Left lung (tissue), 10 donors: Measurements from ENCODE around the gene NUBP2. TPM values are rescaled to one million over a fixed set of nuclear protein-coding genes. Genes with fewer than 3 reads are reported as not detected.

ENCODE experiments used
- ATAC-seq: fragments of 200-7000 bp; cut with Tn5 transposase; one replicate; pipeline ENCODE4 v1.9.1; 2020; ENCODE audit warnings: moderate library complexity
- DNase-seq, 4 donors: peaks; one replicate each; pipeline ENCODE4 v3.0.0-alpha.2; 2013 to 2020
- H3K27ac ChIP-seq, 2 donors: fragments of 200-600 bp; sonication (generic) in 1 of 2; one replicate each; pipeline versions ENCODE4 v1.5.0 to v1.8.0; 2020 to 2021
- H3K27me3 ChIP-seq, 2 donors: fragments of 200-600 bp; sonication (generic) in 1 of 2; one replicate each; pipeline versions ENCODE4 v1.5.0 to v1.8.0; 2020 to 2021
- H3K36me3 ChIP-seq, 2 donors: fragments of 200-600 bp; sonication (generic) in 1 of 2; one replicate each; pipeline versions ENCODE4 v1.5.0 to v1.8.0; 2020 to 2021
- H3K4me1 ChIP-seq, 2 donors: fragments of 200-600 bp; one replicate each; pipeline ENCODE4 v1.8.0; 2021
- H3K4me3 ChIP-seq, 2 donors: fragments of 200-600 bp; sonication (generic) in 1 of 2; one replicate each; pipeline versions ENCODE4 v1.5.0 to v1.8.0; 2020 to 2021; ENCODE audit warnings: mild to moderate bottlenecking in 1 of 2
- H3K9me3 ChIP-seq, 2 donors: fragments of 200-600 bp; sonication (generic) in 1 of 2; one replicate each; pipeline versions ENCODE4 v1.5.0 to v1.8.0; 2020 to 2021
- intact Hi-C, 2 donors: fragments of 100-400 bp; cut with DNase I; formaldehyde crosslinking; loops; one replicate each; pipeline versions ENCODE4 v1.11.2 to v1.14.2; 2022
- polyA plus RNA-seq, 6 donors: library from polyadenylated mRNA; unstranded; fragments of 120-200 nt; gene quantifications; one replicate each; pipeline ENCODE4 v1.2.1, GENCODE V29; 2013; ENCODE audit not compliant: insufficient read length in 6 of 6
- total RNA-seq, 2 donors: library from RNA; stranded (reverse); fragmentation: NEBNext Ultra II Directional; extraction: Animal tissue kit (Norgen Biotek cat#: 25700); gene quantifications; one replicate each; pipeline ENCODE4 v1.2.1, GENCODE V29; 2021
- TF ChIP-seq, protein P1 (sequence below), 2 donors: fragments of 200-600 bp; sonication (generic) in 1 of 2; IDR thresholded peaks; one replicate each; pipeline versions ENCODE4 v1.5.0 to v1.8.0; 2021; ENCODE audit warnings: antibody characterized with exemption in 2 of 2
- donor health status: DM: no; HTN: yes; CAD: no.
- donor health status: DM: no; HTN: no; CAD: no.

Gene NUBP2
- total and polyA plus RNA-seq, 8 donors, result 32.6 to 56.4 (median 42.7) TPM

- peaks cover 0 to 57% of the 10 kb centered on the region in 2 donors for H3K36me3 ChIP-seq
- ATAC-seq, result no peak
- H3K9me3 ChIP-seq, result no peaks in the 10 kb centered on the region
Measured at GRCh38 chr16:1768767-1769401, 13.9 kb upstream of the NUBP2 start.

DNA sequence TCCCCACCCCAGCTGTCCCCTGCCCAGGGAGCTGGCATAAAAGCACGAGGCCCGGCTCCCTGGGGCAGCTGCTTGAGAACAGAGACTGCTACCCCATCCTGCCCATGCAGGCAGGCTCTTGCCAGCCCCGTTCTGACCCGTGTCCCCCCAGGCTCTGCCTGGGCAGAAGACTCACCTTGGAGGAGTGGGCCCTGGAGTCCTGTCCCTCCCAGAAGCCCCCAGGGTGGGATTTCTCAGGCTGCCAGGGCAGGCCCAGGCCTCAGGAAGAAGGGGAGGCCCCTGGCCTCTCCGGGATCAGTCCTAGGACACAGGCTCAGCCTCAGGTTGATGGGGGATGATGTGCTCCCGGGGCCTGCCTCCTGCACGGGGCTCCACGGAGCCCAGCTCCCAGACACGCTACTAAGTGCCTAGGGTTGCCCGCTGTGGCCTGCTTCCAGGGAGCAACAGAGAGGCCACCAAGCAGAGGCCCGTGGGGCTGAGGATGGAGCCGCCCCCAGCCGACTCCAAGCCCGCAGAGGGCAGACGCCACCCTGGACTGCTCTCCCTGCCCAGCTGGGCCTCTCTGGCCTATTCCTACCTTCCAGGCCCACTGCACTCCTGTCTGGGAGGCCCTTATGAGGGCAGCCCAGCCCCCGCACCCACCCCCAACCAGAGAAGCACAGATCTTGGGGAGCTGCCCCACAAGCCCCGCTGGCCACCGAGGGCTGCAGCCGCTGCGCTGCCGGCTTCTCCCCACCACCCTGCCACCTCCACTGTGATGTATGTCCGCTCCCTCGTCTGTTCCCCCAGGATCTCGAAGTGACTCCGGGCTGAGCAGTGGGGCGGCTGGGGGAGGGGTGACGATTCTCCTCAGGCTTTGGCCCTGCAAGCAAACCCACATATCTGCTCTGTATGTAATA lies 13.1 kb upstream of the NUBP2 start:
- peaks cover 23 to 39% of the 10 kb centered on the region in 2 donors for H3K4me1 ChIP-seq
- peaks cover 0 to 50% of the 10 kb centered on the region in 2 donors for H3K36me3 ChIP-seq
- H3K27ac ChIP-seq, result peak overlapping the region; percentile 62 to 93
- TF ChIP-seq, protein P1, sequence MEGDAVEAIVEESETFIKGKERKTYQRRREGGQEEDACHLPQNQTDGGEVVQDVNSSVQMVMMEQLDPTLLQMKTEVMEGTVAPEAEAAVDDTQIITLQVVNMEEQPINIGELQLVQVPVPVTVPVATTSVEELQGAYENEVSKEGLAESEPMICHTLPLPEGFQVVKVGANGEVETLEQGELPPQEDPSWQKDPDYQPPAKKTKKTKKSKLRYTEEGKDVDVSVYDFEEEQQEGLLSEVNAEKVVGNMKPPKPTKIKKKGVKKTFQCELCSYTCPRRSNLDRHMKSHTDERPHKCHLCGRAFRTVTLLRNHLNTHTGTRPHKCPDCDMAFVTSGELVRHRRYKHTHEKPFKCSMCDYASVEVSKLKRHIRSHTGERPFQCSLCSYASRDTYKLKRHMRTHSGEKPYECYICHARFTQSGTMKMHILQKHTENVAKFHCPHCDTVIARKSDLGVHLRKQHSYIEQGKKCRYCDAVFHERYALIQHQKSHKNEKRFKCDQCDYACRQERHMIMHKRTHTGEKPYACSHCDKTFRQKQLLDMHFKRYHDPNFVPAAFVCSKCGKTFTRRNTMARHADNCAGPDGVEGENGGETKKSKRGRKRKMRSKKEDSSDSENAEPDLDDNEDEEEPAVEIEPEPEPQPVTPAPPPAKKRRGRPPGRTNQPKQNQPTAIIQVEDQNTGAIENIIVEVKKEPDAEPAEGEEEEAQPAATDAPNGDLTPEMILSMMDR (IDR thresholded peaks at IDR 0.05), result no peak
- no peak for ATAC-seq
- H3K9me3 ChIP-seq, result no peaks in the 10 kb centered on the region
- DNase-seq, result no peak
- H3K4me3 ChIP-seq, result no peak overlapping the region
- intact Hi-C loops, result no loop called here
- H3K27me3 ChIP-seq, result no peaks in the 10 kb centered on the region

More at GRCh38 chr16:1768767-1769401, 13.9 kb upstream of the NUBP2 start:
- H3K4me3 ChIP-seq, result no peak overlapping the region
- H3K4me1 ChIP-seq, result peaks cover 16 to 31% of the 10 kb centered on the region in 2 donors
- no peaks in the 10 kb centered on the region for H3K27me3 ChIP-seq
- TF ChIP-seq, protein P1 (IDR thresholded peaks at IDR 0.05), result no peak
- DNase-seq, result no peak
- no peak overlapping the region for H3K27ac ChIP-seq
- intact Hi-C loops, result no loop called here

GRCh38 chr16:1770328-1771187 lies 12.2 kb upstream of the NUBP2 start:
- Histone ChIP-seq H3K4me3 (peak overlapping the region; percentile 86 to 93), H3K36me3 (peaks cover 0 to 49% of the 10 kb centered on the region in 2 donors), H3K27ac (peak overlapping the region; percentile 62 to 93), H3K9me3 (no peaks in the 10 kb centered on the region), H3K4me1 (peaks cover 24 to 47% of the 10 kb centered on the region in 2 donors), H3K27me3 (no peaks in the 10 kb centered on the region)
- intact Hi-C loops, result no loop called here
- DNase-seq (peak in 2 of 4 donors; percentile 40 to 61), ATAC-seq (peak; percentile 7)
- TF ChIP-seq, protein P1 (IDR thresholded peaks at IDR 0.05), result no peak

- H3K27me3 ChIP-seq, result no peaks in the 10 kb centered on the region
- ATAC-seq (peak; percentile 54), DNase-seq (peak; percentile 60 to 97 (median 74))
- H3K36me3 ChIP-seq, result peaks cover 0 to 49% of the 10 kb centered on the region in 2 donors
- H3K4me3 ChIP-seq, result peak within 1 kb of the TSS; percentile 86 to 93
- peak within 1 kb of the TSS; percentile 89 to 93 for H3K27ac ChIP-seq
- intact Hi-C loops, result no loop called here
- H3K9me3 ChIP-seq, result no peaks in the 10 kb centered on the region
- TF ChIP-seq, protein P1 (IDR thresholded peaks at IDR 0.05), result no peak
- H3K4me1 ChIP-seq, result peaks cover 24 to 47% of the 10 kb centered on the region in 2 donors
Measured at GRCh38 chr16:1771188-1771863, 11.4 kb upstream of the NUBP2 start, which contains the start of gene NME3. Gene NME3, minus strand, starts transcription at chr16:1771543. Its CDS starts 9 bp downstream, at chr16:1771534.
